K562 (cell line): ENCODE data around the gene DENND6A. TPM values are rescaled to one million over a fixed set of nuclear protein-coding genes. Genes with fewer than 3 reads are reported as not detected.
A peak's percentile ranks its signal among the peaks of the same experiment; 100 is the strongest.

Experiments
- ATF4 ChIP-seq: fragments of 450-650 bp; formaldehyde crosslinking; IDR thresholded peaks from 2 replicates; pipeline ENCODE4 v1.4.0; 2022; ENCODE audit warnings: mild to moderate bottlenecking, moderate library complexity
- ATF6 ChIP-seq: sonication (generic); formaldehyde crosslinking; IDR thresholded peaks from 2 replicates; pipeline ENCODE4 v1.4.0; 2020; ENCODE audit warnings: mild to moderate bottlenecking, missing genetic modification reagents
- BRD9 ChIP-seq: fragments of 450-650 bp; IDR thresholded peaks from 2 replicates; pipeline ENCODE4 v1.6.1; 2018; ENCODE audit warnings: low read depth; ENCODE audit not compliant: partially characterized antibody
- FIP1L1 ChIP-seq: fragments of 200-400 bp; formaldehyde crosslinking; IDR thresholded peaks from 2 replicates; pipeline ENCODE4 v1.6.1; 2018; ENCODE audit warnings: mild to moderate bottlenecking, low read depth, low read length; ENCODE audit not compliant: poor library complexity, severe bottlenecking
- GTF3C2 ChIP-seq: IDR thresholded peaks from 3 replicates; pipeline ENCODE4 v1.6.1; 2011; ENCODE audit warnings: borderline replicate concordance, mild to moderate bottlenecking, moderate library complexity; ENCODE audit not compliant: insufficient read length; ENCODE audit errors: extremely low read depth
- HDAC3 ChIP-seq: fragments of 450-650 bp; IDR thresholded peaks from 2 replicates; pipeline ENCODE4 v1.6.1; 2018; ENCODE audit warnings: borderline replicate concordance, mild to moderate bottlenecking, moderate library complexity; ENCODE audit not compliant: partially characterized antibody
- KLF1 ChIP-seq: fragments of 450-650 bp; IDR thresholded peaks from 2 replicates; pipeline ENCODE4 v1.6.1; 2016; ENCODE audit warnings: missing genetic modification characterization, missing compliant biosample characterization
- NCOA2 ChIP-seq, 2 experiments: fragments of 450-650 bp; IDR thresholded peaks; 2 replicates each; pipeline ENCODE4 v1.6.1; 2018; ENCODE audit warnings: mild to moderate bottlenecking in 2 of 2, moderate library complexity in 1 of 2; ENCODE audit not compliant: partially characterized antibody in 2 of 2
- NFATC3 ChIP-seq: fragments of 450-650 bp; IDR thresholded peaks from 2 replicates; pipeline ENCODE4 v1.6.1; 2017; ENCODE audit warnings: mild to moderate bottlenecking
- NFE2 ChIP-seq: IDR thresholded peaks from 2 replicates; pipeline ENCODE4 v1.6.1; 2014; ENCODE audit warnings: antibody characterized with exemption, low read depth
- NR0B1 ChIP-seq: fragments of 450-650 bp; IDR thresholded peaks from one replicate; pipeline ENCODE4 v1.6.1; 2018; ENCODE audit warnings: mild to moderate bottlenecking, moderate library complexity; ENCODE audit not compliant: partially characterized antibody
- NR2F6 ChIP-seq: fragments of 450-650 bp; formaldehyde crosslinking; IDR thresholded peaks from 2 replicates; pipeline ENCODE4 v1.4.0; 2020; ENCODE audit warnings: mild to moderate bottlenecking
- PHB2 ChIP-seq: fragments of 450-650 bp; IDR thresholded peaks from 2 replicates; pipeline ENCODE4 v1.6.1; 2017; ENCODE audit warnings: low read depth
- SP2 ChIP-seq: IDR thresholded peaks from 2 replicates; pipeline ENCODE4 v1.6.1; 2011; ENCODE audit warnings: mild to moderate bottlenecking, low read depth, low read length, moderate library complexity; ENCODE audit not compliant: poor library complexity, severe bottlenecking; ENCODE audit errors: extremely low read depth
- SRSF9 ChIP-seq: fragments of 200-400 bp; formaldehyde crosslinking; IDR thresholded peaks from 2 replicates; pipeline ENCODE4 v1.6.1; 2017; ENCODE audit warnings: low read depth, low read length, borderline replicate concordance
- TBL1XR1 ChIP-seq, 2 experiments: IDR thresholded peaks; 2 replicates each; pipeline ENCODE4 v1.6.1; 2012; ENCODE audit warnings: improper control_type of control experiment in 2 of 2, low read length in 2 of 2, mild to moderate bottlenecking in 1 of 2
- XRCC5 ChIP-seq: fragments of 200-400 bp; formaldehyde crosslinking; IDR thresholded peaks from 2 replicates; pipeline ENCODE4 v1.6.1; 2017; ENCODE audit warnings: low read depth, mild to moderate bottlenecking, low read length
- ZFPM2 ChIP-seq: fragments of 250-450 bp; sonication (Bioruptor Pico); IDR thresholded peaks from 2 replicates; pipeline ENCODE4 v1.5.1; 2022; ENCODE audit warnings: mild to moderate bottlenecking
- ZNF212 ChIP-seq: fragments of 450-650 bp; formaldehyde crosslinking; IDR thresholded peaks from 2 replicates; pipeline ENCODE4 v1.4.0; 2020; ENCODE audit warnings: mild to moderate bottlenecking
- ZNF263 ChIP-seq: sonication (generic); formaldehyde crosslinking; IDR thresholded peaks from 2 replicates; pipeline ENCODE4 v1.8.0; 2022; ENCODE audit warnings: mild to moderate bottlenecking, missing genetic modification reagents, borderline replicate concordance
- ZNF583 ChIP-seq: fragments of 250-450 bp; sonication (Bioruptor Pico); IDR thresholded peaks from 2 replicates; pipeline ENCODE4 v1.4.0; 2020
- ZNF589 ChIP-seq: fragments of 200-800 bp; sonication (Bioruptor generic); IDR thresholded peaks from 2 replicates; pipeline ENCODE4 v1.6.1; 2016; ENCODE audit warnings: low read depth, missing genetic modification characterization, missing compliant biosample characterization
- polyA plus RNA-seq, 8 experiments: library from polyadenylated mRNA; depleted of rRNA in 4 of 8; stranded (reverse) in 5 of 8; unstranded in 3 of 8; fragments of >200 nt; fragmentation: Nextera tagmentation in 2 of 8; fragmentation: Illumina TruSeq in 1 of 8; extraction: Ambion mirVana in 2 of 8; extraction: Trizol in 1 of 8; gene quantifications; 2 replicates each; pipeline versions ENCODE4 v1.2.1 to v1.2.3, GENCODE V29; 2011 to 2014; ENCODE audit warnings: inconsistent platforms in 1 of 8, missing spikeins in 1 of 8
- total RNA-seq, 7 experiments: library from RNA; depleted of rRNA in 6 of 7; stranded (reverse); fragments of >200 nt in 6 of 7; fragmentation: Illumina TruSeq in 2 of 7; extraction: Trizol in 2 of 7; gene quantifications; 2 replicates each; pipeline versions ENCODE4 v1.2.1 to v1.2.3, GENCODE V29; 2011 to 2021; ENCODE audit warnings: low replicate concordance in 1 of 7

The DENND6A gene
- total and polyA plus RNA-seq, 9 of the 15 experiments (the other 6 are each of a cell fraction or from before 2014, with no cell fraction given): 1.5 to 12.7 (median 7.1) TPM

GRCh38 chr3:57598765-57599360 lies 94.0 kb downstream of the DENND6A start (continued):
- no peak for TF ChIP-seq SRSF9
- TF ChIP-seq FIP1L1: no peak
- TF ChIP-seq ATF4 (CRISPR knock-in tag): no peak
- peak in 1 of 2 experiments; percentile 75; a peak in 2 of 4 replicates for TF ChIP-seq TBL1XR1 (IDR thresholded peaks at IDR 0.05; ENCODE audit: low read length in 2 of 2)
- peak; percentile 33; the same call in 1 of the 2 replicates for TF ChIP-seq NFE2
- no peak for TF ChIP-seq SP2
- no peak for TF ChIP-seq KLF1 (tag)
- TF ChIP-seq ZNF589 (CRISPR knock-in tag): 0 out of 2 replicates have a peak, but pooled peaks have one; percentile 55
- TF ChIP-seq PHB2: peak; percentile 77
- TF ChIP-seq ZNF583 (CRISPR knock-in tag): no peak
- TF ChIP-seq NR2F6: no peak
- TF ChIP-seq XRCC5: no peak
- TF ChIP-seq NFATC3: no peak
- no peak for TF ChIP-seq ZNF212
- no peak for TF ChIP-seq ATF6 (CRISPR knock-in tag)
- TF ChIP-seq ZNF263 (CRISPR knock-in tag): no peak
- peak in 1 of 2 experiments; percentile 46 for TF ChIP-seq NCOA2 (IDR thresholded peaks at IDR 0.05; ENCODE audit: partially characterized antibody in 2 of 2)
- peak; percentile 64 for TF ChIP-seq HDAC3
- no peak for TF ChIP-seq NR0B1
- TF ChIP-seq ZFPM2 (CRISPR knock-in tag): no peak
- no peak for TF ChIP-seq BRD9
- TF ChIP-seq GTF3C2: no peak
